A549 (cell line): ENCODE data around the gene PBX3. TPM values are rescaled to one million over a fixed set of nuclear protein-coding genes. Genes with fewer than 3 reads are reported as not detected.

Source experiments
- ATAC-seq, 2 experiments: fragments of 200-7000 bp in 1 of 2; fragments of >200 bp in 1 of 2; cut with Nextera tagmentation in 1 of 2; cut with Tn5 transposase in 1 of 2; 3 replicates each; pipeline versions ENCODE4 v1.8.0 to v1.9.1; 2018 to 2020; ENCODE audit warnings: mild to moderate bottlenecking in 1 of 2, moderate library complexity in 1 of 2
- CTCF ChIA-PET: fragments of 300-600 bp; sonication (Branson Sonifier 250); formaldehyde crosslinking; extraction: SDS; loops from one replicate; lab custom pipeline; 2021; ENCODE audit warnings: antibody characterized with exemption, inconsistent platforms; lab: Yijun Ruan, JAX
- POLR2A ChIA-PET: fragments of 350-600 bp; formaldehyde crosslinking; extraction: SDS; loops from one replicate; lab custom pipeline; 2021; ENCODE audit warnings: antibody characterized with exemption, inconsistent platforms; lab: Yijun Ruan, JAX
- DNase-seq, 2 experiments: peaks; one replicate each; pipeline versions ENCODE4 v3.0.0 to v3.0.0-alpha.2; 2011 to 2016; ENCODE audit warnings: low read depth in 1 of 2, low spot score in 1 of 2
- FAIRE-seq: peaks from 2 replicates; lab custom pipeline; 2011; peaks lifted over from hg19 to GRCh38; lab: Jason Lieb, UNC
- H3K27ac ChIP-seq, 2 experiments: fragments of >200 bp; sonication (Bioruptor Twin); formaldehyde crosslinking; 3 replicates each; pipeline ENCODE4 v1.5.1; 2016 to 2017
- H3K4me1 ChIP-seq: fragments of >200 bp; sonication (Bioruptor Twin); formaldehyde crosslinking; 3 replicates; pipeline ENCODE4 v1.6.1; 2016
- H3K4me2 ChIP-seq: fragments of >200 bp; sonication (Bioruptor Twin); formaldehyde crosslinking; 3 replicates; pipeline ENCODE4 v1.6.1; 2016
- H3K4me3 ChIP-seq: fragments of >200 bp; sonication (Bioruptor Twin); formaldehyde crosslinking; 3 replicates; pipeline ENCODE4 v1.5.1; 2016
- H3K9me3 ChIP-seq: fragments of >200 bp; sonication (Bioruptor Twin); formaldehyde crosslinking; 3 replicates; pipeline ENCODE4 v1.6.1; 2016
- EHMT2 ChIP-seq: fragments of 200-600 bp; sonication (generic); IDR thresholded peaks from 2 replicates; pipeline ENCODE4 v1.6.1; 2016; ENCODE audit warnings: antibody characterized with exemption, low read depth, mild to moderate bottlenecking, moderate library complexity
- ESRRA ChIP-seq: fragments of 150-350 bp; IDR thresholded peaks from 2 replicates; pipeline ENCODE4 v1.6.1; 2014; ENCODE audit warnings: mild to moderate bottlenecking, low read length, borderline replicate concordance
- FOSL2 ChIP-seq, 2 experiments: fragments of 450-650 bp in 1 of 2; fragments of >200 bp in 1 of 2; sonication (Bioruptor Twin) in 1 of 2; formaldehyde crosslinking; IDR thresholded peaks; 2 replicates each; pipeline versions ENCODE4 v1.5.0 to v1.6.1; 2016 to 2020; ENCODE audit warnings: mild to moderate bottlenecking in 1 of 2, moderate library complexity in 1 of 2
- HDAC2 ChIP-seq: fragments of 200-600 bp; sonication (generic); IDR thresholded peaks from 2 replicates; pipeline ENCODE4 v1.6.1; 2016
- HOXA7 ChIP-seq: fragments of 250-450 bp; sonication (Bioruptor Pico); IDR thresholded peaks from 2 replicates; pipeline ENCODE4 v1.5.0; 2020; ENCODE audit warnings: mild to moderate bottlenecking, moderate library complexity
- HOXB5 ChIP-seq: fragments of 250-450 bp; sonication (Bioruptor Pico); IDR thresholded peaks from 2 replicates; pipeline ENCODE4 v1.5.0; 2020; ENCODE audit warnings: mild to moderate bottlenecking, moderate library complexity
- JUN ChIP-seq, 2 experiments: fragments of >200 bp; sonication (Bioruptor Twin); formaldehyde crosslinking; IDR thresholded peaks; 2 replicates in 1 of 2; 3 replicates in 1 of 2; pipeline ENCODE4 v1.6.1; 2016 to 2017
- JUNB ChIP-seq: fragments of >200 bp; sonication (Bioruptor Twin); formaldehyde crosslinking; IDR thresholded peaks from 2 replicates; pipeline ENCODE4 v1.6.1; 2016
- KDM1A ChIP-seq: fragments of 200-600 bp; sonication (generic); IDR thresholded peaks from 2 replicates; pipeline ENCODE4 v1.6.1; 2016; ENCODE audit warnings: low read depth, mild to moderate bottlenecking
- MYC ChIP-seq: IDR thresholded peaks from 2 replicates; pipeline ENCODE4 v1.6.1; 2012; ENCODE audit warnings: mild to moderate bottlenecking, inconsistent platforms, low read length, improper control_type of control experiment, borderline replicate concordance
- NFE2L2 ChIP-seq: fragments of 150-350 bp; conservative IDR thresholded peaks from 2 replicates; pipeline ENCODE4 v1.6.1; 2014; ENCODE audit warnings: low read length
- SMC3 ChIP-seq: fragments of >200 bp; sonication (Bioruptor Twin); formaldehyde crosslinking; IDR thresholded peaks from 3 replicates; pipeline ENCODE4 v1.6.1; 2018; ENCODE audit warnings: inconsistent platforms
- TP53 ChIP-seq: fragments of 250-450 bp; sonication (Bioruptor Pico); IDR thresholded peaks from 2 replicates; pipeline ENCODE4 v1.5.0; 2021; ENCODE audit warnings: mild to moderate bottlenecking, moderate library complexity
- ZNF302 ChIP-seq: fragments of 250-450 bp; sonication (Bioruptor Pico); IDR thresholded peaks from 2 replicates; pipeline ENCODE4 v1.9.0; 2021; ENCODE audit warnings: inconsistent platforms, mild to moderate bottlenecking, moderate library complexity
- ZSCAN20 ChIP-seq: fragments of 250-450 bp; sonication (Bioruptor Pico); IDR thresholded peaks from 2 replicates; pipeline ENCODE4 v1.8.0; 2022; ENCODE audit warnings: mild to moderate bottlenecking, moderate library complexity
- WGBS: methylation state at CpG from one replicate; pipeline ENCODE4 v1.1.6; 2017; ENCODE audit errors: missing lambda C conversion rate; 5-methylcytosine and 5-hydroxymethylcytosine counted together
- polyA plus RNA-seq, 4 experiments: library from polyadenylated mRNA; depleted of rRNA in 3 of 4; stranded (reverse); fragments of >200 nt; fragmentation: RNase III in 1 of 4; extraction: RNeasy Plus Mini Kit Qiagen cat#74134 plus additional on column Dnase treatment in 1 of 4; gene quantifications; 2 replicates in 3 of 4; 3 replicates in 1 of 4; pipeline ENCODE4 v1.2.3, GENCODE V29; 2011 to 2017
- TF ChIP-seq, protein P1 (sequence below): fragments of >200 bp; sonication (Bioruptor Twin); formaldehyde crosslinking; IDR thresholded peaks from 3 replicates; pipeline ENCODE4 v1.5.1; 2016
- TF ChIP-seq, protein P2 (sequence below): fragments of 250-450 bp; sonication (Bioruptor Pico); IDR thresholded peaks from 2 replicates; pipeline ENCODE4 v1.5.0; 2020; ENCODE audit warnings: low read depth, mild to moderate bottlenecking, moderate library complexity
- TF ChIP-seq, protein P3 (sequence below): fragments of 200-600 bp; sonication (generic); IDR thresholded peaks from 2 replicates; pipeline ENCODE4 v1.6.1; 2016; ENCODE audit warnings: antibody characterized with exemption, mild to moderate bottlenecking, moderate library complexity
- TF ChIP-seq, protein P4 (sequence below): fragments of 250-450 bp; sonication (Bioruptor Pico); IDR thresholded peaks from 2 replicates; pipeline ENCODE4 v1.5.0; 2021; ENCODE audit warnings: mild to moderate bottlenecking, moderate library complexity, borderline replicate concordance

The PBX3 gene
- polyA plus RNA-seq, 2 of the 4 experiments (the other 2 are of a cell fraction) = 10.7 to 23.5 TPM

DNA sequence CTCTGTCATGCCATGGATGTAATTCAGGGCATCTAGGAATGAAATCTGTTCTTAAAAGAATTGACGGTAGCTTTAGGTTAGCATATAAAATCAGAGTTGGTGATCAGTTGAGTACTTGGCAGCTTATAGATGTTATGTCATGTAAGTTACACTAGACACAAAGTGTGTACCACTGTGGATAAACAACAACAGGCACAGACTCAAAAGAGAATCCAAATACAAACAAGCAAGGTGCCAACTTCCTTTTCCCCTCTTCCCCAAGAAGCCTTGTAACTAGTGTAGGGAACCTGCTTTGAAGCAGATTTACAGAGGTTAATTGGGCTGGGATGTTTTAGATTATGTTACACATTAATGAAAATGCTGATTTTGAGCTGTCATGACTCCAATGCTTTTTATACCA is 167.2 kb downstream of the PBX3 start (continued):
- TF ChIP-seq, protein P1, sequence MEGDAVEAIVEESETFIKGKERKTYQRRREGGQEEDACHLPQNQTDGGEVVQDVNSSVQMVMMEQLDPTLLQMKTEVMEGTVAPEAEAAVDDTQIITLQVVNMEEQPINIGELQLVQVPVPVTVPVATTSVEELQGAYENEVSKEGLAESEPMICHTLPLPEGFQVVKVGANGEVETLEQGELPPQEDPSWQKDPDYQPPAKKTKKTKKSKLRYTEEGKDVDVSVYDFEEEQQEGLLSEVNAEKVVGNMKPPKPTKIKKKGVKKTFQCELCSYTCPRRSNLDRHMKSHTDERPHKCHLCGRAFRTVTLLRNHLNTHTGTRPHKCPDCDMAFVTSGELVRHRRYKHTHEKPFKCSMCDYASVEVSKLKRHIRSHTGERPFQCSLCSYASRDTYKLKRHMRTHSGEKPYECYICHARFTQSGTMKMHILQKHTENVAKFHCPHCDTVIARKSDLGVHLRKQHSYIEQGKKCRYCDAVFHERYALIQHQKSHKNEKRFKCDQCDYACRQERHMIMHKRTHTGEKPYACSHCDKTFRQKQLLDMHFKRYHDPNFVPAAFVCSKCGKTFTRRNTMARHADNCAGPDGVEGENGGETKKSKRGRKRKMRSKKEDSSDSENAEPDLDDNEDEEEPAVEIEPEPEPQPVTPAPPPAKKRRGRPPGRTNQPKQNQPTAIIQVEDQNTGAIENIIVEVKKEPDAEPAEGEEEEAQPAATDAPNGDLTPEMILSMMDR = no peak
- TF ChIP-seq JUN (IDR thresholded peaks at IDR 0.05) (no peak), EHMT2 (no peak), NFE2L2 (no peak)
- TF ChIP-seq, protein P2, sequence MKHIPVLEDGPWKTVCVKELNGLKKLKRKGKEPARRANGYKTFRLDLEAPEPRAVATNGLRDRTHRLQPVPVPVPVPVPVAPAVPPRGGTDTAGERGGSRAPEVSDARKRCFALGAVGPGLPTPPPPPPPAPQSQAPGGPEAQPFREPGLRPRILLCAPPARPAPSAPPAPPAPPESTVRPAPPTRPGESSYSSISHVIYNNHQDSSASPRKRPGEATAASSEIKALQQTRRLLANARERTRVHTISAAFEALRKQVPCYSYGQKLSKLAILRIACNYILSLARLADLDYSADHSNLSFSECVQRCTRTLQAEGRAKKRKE = no peak
- TF ChIP-seq, all 56 proteins: peak for 0

DNA sequence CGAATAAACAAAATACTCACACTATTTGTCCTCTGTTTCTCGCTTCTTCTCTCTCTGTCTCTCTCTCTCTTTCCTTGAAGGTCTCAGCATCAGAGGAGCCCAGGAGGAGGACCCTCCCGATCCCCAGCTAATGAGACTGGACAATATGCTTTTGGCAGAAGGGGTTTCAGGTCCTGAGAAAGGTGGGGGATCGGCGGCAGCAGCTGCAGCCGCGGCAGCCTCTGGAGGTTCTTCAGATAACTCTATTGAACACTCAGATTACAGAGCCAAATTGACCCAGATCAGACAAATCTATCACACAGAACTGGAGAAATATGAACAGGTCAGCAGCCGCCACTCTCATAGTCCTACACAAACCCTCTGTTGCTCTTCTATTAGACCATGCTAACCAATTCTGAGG is 168.4 kb downstream of the PBX3 start:
- Histone ChIP-seq H3K27ac (no peak overlapping the region), H3K4me1 (no peaks in the 10 kb centered on the region), H3K4me2 (no peak overlapping the region), H3K4me3 (no peak overlapping the region), H3K9me3 (no peaks in the 10 kb centered on the region)
- ChIA-PET POLR2A (no interaction called here), CTCF (no interaction called here)
- DNase-seq (no peak), ATAC-seq (no peak), FAIRE-seq (no peak)
- 98% methylated on average over 8 of the region's 8 CpGs for WGBS
- TF ChIP-seq, protein P1 = no peak
- TF ChIP-seq HOXA7 (CRISPR knock-in tag) (no peak), KDM1A (no peak), HOXB5 (CRISPR knock-in tag) (no peak)
- TF ChIP-seq, all 56 proteins: peak for 0

DNA sequence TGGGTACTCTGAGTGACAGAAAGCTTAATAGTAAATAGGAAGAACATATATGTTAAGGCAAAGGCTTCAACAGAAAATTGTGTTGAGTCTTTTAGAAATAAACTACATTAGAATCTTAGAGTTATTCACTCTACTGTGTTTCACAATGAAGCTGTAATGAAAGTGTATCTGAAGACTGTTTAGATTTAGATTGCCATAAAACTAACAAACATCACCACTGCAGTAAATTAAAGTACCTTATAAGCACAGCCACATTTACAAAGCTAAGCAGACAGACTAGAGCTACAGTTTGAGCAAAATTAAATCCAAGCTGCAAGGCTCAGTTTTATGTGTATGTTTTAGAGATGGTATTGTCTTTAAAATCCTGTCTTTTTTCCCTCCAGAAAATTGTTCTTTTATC is 172.4 kb downstream of the PBX3 start:
- FAIRE-seq (no peak), ATAC-seq (no peak)
- no peak overlapping the region for H3K27ac ChIP-seq
- no peak overlapping the region for H3K4me2 ChIP-seq
- H3K4me1 ChIP-seq = no peaks in the 10 kb centered on the region
- CTCF ChIA-PET = interaction anchor here (1.2 kb wide), 1 partner anchor 375 kb away, joined by 3 read pairs; no protein-coding TSS in a partner anchor
- no peaks in the 10 kb centered on the region for H3K9me3 ChIP-seq
- no peak overlapping the region for H3K4me3 ChIP-seq
- TF ChIP-seq ZNF302 (no peak), ESRRA (no peak), FOSL2 (IDR thresholded peaks at IDR 0.05) (no peak), FOSL2 (CRISPR knock-in tag; IDR thresholded peaks at IDR 0.05) (no peak), TP53 (no peak), HOXA7 (CRISPR knock-in tag) (no peak), SMC3 (no peak), JUNB (no peak), ZSCAN20 (CRISPR knock-in tag) (no peak), MYC (no peak), HDAC2 (no peak), HOXB5 (CRISPR knock-in tag) (no peak)
- TF ChIP-seq, protein P3, sequence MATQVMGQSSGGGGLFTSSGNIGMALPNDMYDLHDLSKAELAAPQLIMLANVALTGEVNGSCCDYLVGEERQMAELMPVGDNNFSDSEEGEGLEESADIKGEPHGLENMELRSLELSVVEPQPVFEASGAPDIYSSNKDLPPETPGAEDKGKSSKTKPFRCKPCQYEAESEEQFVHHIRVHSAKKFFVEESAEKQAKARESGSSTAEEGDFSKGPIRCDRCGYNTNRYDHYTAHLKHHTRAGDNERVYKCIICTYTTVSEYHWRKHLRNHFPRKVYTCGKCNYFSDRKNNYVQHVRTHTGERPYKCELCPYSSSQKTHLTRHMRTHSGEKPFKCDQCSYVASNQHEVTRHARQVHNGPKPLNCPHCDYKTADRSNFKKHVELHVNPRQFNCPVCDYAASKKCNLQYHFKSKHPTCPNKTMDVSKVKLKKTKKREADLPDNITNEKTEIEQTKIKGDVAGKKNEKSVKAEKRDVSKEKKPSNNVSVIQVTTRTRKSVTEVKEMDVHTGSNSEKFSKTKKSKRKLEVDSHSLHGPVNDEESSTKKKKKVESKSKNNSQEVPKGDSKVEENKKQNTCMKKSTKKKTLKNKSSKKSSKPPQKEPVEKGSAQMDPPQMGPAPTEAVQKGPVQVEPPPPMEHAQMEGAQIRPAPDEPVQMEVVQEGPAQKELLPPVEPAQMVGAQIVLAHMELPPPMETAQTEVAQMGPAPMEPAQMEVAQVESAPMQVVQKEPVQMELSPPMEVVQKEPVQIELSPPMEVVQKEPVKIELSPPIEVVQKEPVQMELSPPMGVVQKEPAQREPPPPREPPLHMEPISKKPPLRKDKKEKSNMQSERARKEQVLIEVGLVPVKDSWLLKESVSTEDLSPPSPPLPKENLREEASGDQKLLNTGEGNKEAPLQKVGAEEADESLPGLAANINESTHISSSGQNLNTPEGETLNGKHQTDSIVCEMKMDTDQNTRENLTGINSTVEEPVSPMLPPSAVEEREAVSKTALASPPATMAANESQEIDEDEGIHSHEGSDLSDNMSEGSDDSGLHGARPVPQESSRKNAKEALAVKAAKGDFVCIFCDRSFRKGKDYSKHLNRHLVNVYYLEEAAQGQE = no peak
- TF ChIP-seq, protein P4, sequence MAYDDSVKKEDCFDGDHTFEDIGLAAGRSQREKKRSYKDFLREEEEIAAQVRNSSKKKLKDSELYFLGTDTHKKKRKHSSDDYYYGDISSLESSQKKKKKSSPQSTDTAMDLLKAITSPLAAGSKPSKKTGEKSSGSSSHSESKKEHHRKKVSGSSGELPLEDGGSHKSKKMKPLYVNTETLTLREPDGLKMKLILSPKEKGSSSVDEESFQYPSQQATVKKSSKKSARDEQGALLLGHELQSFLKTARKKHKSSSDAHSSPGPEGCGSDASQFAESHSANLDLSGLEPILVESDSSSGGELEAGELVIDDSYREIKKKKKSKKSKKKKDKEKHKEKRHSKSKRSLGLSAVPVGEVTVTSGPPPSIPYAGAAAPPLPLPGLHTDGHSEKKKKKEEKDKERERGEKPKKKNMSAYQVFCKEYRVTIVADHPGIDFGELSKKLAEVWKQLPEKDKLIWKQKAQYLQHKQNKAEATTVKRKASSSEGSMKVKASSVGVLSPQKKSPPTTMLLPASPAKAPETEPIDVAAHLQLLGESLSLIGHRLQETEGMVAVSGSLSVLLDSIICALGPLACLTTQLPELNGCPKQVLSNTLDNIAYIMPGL (CRISPR knock-in tag) = no peak
- TF ChIP-seq, protein P2 = no peak
- TF ChIP-seq, all 56 proteins: peak for 0
- DNase-seq = no peak
- POLR2A ChIA-PET = no interaction called here
